Heart right ventricle (tissue), 16 donors: ENCODE measurements around the gene LARGE1. TPM values are rescaled to one million over a fixed set of nuclear protein-coding genes. Genes with fewer than 3 reads are reported as not detected.

Experiments used
- ATAC-seq, 8 donors: fragments of 200-7000 bp; cut with Tn5 transposase; one replicate each; pipeline ENCODE4 v1.9.1; 2020; ENCODE audit warnings: mild to moderate bottlenecking in 8 of 8, moderate library complexity in 8 of 8, moderate number of reproducible peaks in 1 of 8
- DNase-seq, 2 donors: peaks; one replicate each; pipeline ENCODE4 v3.0.0-alpha.2; 2020
- H3K27ac ChIP-seq, 10 donors: fragments of 200-600 bp; sonication (generic) in 2 of 10; one replicate each; pipeline versions ENCODE4 v1.5.0 to v1.8.0; 2020 to 2022; ENCODE audit warnings: mild to moderate bottlenecking in 3 of 10
- H3K27me3 ChIP-seq, 7 donors: fragments of 200-600 bp; one replicate each; pipeline ENCODE4 v1.8.0; 2021 to 2022; ENCODE audit warnings: mild to moderate bottlenecking in 2 of 7
- H3K36me3 ChIP-seq, 9 donors: fragments of 200-600 bp; sonication (generic) in 1 of 9; one replicate each; pipeline versions ENCODE4 v1.5.0 to v1.8.0; 2020 to 2022; ENCODE audit warnings: mild to moderate bottlenecking in 2 of 9
- H3K4me1 ChIP-seq, 9 donors: fragments of 200-600 bp; sonication (generic) in 1 of 9; one replicate each; pipeline versions ENCODE4 v1.5.0 to v1.8.0; 2020 to 2022; ENCODE audit warnings: mild to moderate bottlenecking in 4 of 9
- H3K4me3 ChIP-seq, 10 donors: fragments of 200-600 bp; sonication (generic) in 2 of 10; one replicate each; pipeline versions ENCODE4 v1.5.0 to v1.8.0; 2020 to 2022; ENCODE audit warnings: mild to moderate bottlenecking in 7 of 10, moderate library complexity in 2 of 10
- H3K9me3 ChIP-seq, 11 donors: fragments of 200-600 bp in 10 of 11; sonication (generic) in 2 of 11; one replicate each; pipeline versions ENCODE4 v1.5.0 to v1.8.0; 2013 to 2022; ENCODE audit warnings: mild to moderate bottlenecking in 2 of 11, control low read depth in 1 of 11, moderate library complexity in 1 of 11
- WGBS, 2 donors: extraction: QIAGEN DNeasy Blood & Tissue Kit; methylation state at CpG; one replicate each; pipeline ENCODE4 v1.1.7; 2013; ENCODE audit warnings: inconsistent platforms in 1 of 2; 5-methylcytosine and 5-hydroxymethylcytosine counted together
- intact Hi-C, 10 donors: fragments of 100-400 bp; cut with DNase I; formaldehyde crosslinking; loops; one replicate each; pipeline versions ENCODE4 v1.11.1 to v1.14.2; 2022
- polyA plus RNA-seq, 2 donors: library from polyadenylated mRNA; stranded (reverse); fragments of 200-250 nt; gene quantifications; one replicate each; pipeline ENCODE4 v1.2.3, GENCODE V29; 2013
- total RNA-seq, 10 donors: library from RNA; stranded (reverse); fragmentation: NEBNext Ultra II Directional in 3 of 10; extraction: Animal tissue kit (Norgen Biotek cat#: 25700) in 3 of 10; gene quantifications; one replicate each; pipeline versions ENCODE4 v1.2.1 to v1.2.4, GENCODE V29; 2021 to 2023
- TF ChIP-seq, protein P1 (sequence below), 9 donors: fragments of 200-600 bp; sonication (generic) in 2 of 9; IDR thresholded peaks; one replicate each; pipeline versions ENCODE4 v1.5.0 to v1.8.0; 2021 to 2022; ENCODE audit warnings: antibody characterized with exemption in 9 of 9, mild to moderate bottlenecking in 5 of 9, moderate library complexity in 1 of 9
- donor health status: Arrhythmogenic right ventricular cardiomyopathy.
- donor health status: ischemic (EF 13 %, LVEDD 7.1; RV severe dilation, severe dysfunction).
- donor health status: healthy with polysubstance abuse.
- donor health status: DM: no; HTN: yes; CAD: no.
- donor health status: DM: no; HTN: no; CAD: no.
- donor health status: ischemic (EF 25% LVEDD 6.9; RV normal size, moderate dysfunction).
- donor health status: ischemic (EF 25% LVEDD 5.7; RV mildly dilated, moderate dysfunction).
- donor health status: healthy.
- donor health status: DM: yes; HTN: yes; CAD: no.
- donor health status: Ischemic cardiomyopathy.
- donor health status: ischemic (EF 35%, LVEDD 5.7; RV mildly dilated, moderate dysfunction).
- donor health status: nonischemic (EF 11% LVEDD 7.7; RV severe dilation, severe dysfunction).
- donor health status: DM: yes; HTN: yes; CAD: no.
- donor health status: PGD.
- donor health status: ischemic (EF 29% LVEDD 5.4; RV normal size, mild dysfunction).
- donor health status: nonischemic (EF 23%, LVEDD 6.1; RV moderate dilation, normal function).

Gene LARGE1
- total and polyA plus RNA-seq, 12 donors: 33.7 to 184 (median 144) TPM

- intact Hi-C loops: no loop called here
- 33 to 35% methylated on average over 2 of the region's 2 CpGs for WGBS, 2 donors
- H3K4me1 ChIP-seq: no peaks in the 10 kb centered on the region
Observed at GRCh38 chr22:33247758-33248157, 672.5 kb downstream of the LARGE1 start.

DNA sequence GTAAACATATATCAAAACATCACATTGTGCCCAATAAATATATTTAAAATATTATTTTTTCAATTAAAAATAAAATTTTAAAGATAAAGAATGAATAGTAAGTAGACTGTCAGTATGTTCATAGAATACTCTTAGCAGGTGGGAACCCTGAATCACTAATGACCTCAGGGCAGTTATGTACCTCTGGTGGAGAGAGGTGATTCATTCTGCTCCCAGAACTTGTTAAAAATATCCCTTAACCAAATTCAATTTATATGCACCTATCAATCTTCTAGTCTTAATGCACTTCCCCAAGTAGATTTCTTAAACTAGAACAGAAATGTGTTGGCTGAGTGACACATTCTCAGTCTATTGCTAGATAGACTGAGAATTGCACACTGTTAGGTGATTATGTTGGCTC is 678.2 kb downstream of the LARGE1 start:
- no peak for DNase-seq
- peaks cover 0 to 29% (median 7%) of the 10 kb centered on the region in 11 donors for H3K9me3 ChIP-seq

More at GRCh38 chr22:33247758-33248157, 672.5 kb downstream of the LARGE1 start:
- H3K9me3 ChIP-seq: peaks cover 0 to 28% (median 7%) of the 10 kb centered on the region in 11 donors
- H3K27ac ChIP-seq: no peak overlapping the region
- ATAC-seq (no peak), DNase-seq (no peak)
- no peaks in the 10 kb centered on the region for H3K27me3 ChIP-seq
- no peaks in the 10 kb centered on the region for H3K36me3 ChIP-seq
- no peak overlapping the region for H3K4me3 ChIP-seq
- TF ChIP-seq, protein P1, sequence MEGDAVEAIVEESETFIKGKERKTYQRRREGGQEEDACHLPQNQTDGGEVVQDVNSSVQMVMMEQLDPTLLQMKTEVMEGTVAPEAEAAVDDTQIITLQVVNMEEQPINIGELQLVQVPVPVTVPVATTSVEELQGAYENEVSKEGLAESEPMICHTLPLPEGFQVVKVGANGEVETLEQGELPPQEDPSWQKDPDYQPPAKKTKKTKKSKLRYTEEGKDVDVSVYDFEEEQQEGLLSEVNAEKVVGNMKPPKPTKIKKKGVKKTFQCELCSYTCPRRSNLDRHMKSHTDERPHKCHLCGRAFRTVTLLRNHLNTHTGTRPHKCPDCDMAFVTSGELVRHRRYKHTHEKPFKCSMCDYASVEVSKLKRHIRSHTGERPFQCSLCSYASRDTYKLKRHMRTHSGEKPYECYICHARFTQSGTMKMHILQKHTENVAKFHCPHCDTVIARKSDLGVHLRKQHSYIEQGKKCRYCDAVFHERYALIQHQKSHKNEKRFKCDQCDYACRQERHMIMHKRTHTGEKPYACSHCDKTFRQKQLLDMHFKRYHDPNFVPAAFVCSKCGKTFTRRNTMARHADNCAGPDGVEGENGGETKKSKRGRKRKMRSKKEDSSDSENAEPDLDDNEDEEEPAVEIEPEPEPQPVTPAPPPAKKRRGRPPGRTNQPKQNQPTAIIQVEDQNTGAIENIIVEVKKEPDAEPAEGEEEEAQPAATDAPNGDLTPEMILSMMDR (IDR thresholded peaks at IDR 0.05): no peak

GRCh38 chr22:33240888-33241475 is 679.3 kb downstream of the LARGE1 start:
- H3K4me3 ChIP-seq: no peak overlapping the region
- H3K9me3 ChIP-seq: peaks cover 0 to 29% (median 7%) of the 10 kb centered on the region in 11 donors
- intact Hi-C loops: no loop called here
- H3K36me3 ChIP-seq: no peaks in the 10 kb centered on the region
- ATAC-seq (no peak), DNase-seq (no peak)
- WGBS, 2 donors: 58 to 67% methylated on average over 3 of the region's 3 CpGs
- TF ChIP-seq, protein P1 (IDR thresholded peaks at IDR 0.05): no peak
- H3K27me3 ChIP-seq: no peaks in the 10 kb centered on the region
- no peak overlapping the region for H3K27ac ChIP-seq
- no peaks in the 10 kb centered on the region for H3K4me1 ChIP-seq

More for the DNA sequence above, 678.2 kb downstream of the LARGE1 start:
- H3K4me3 ChIP-seq: no peak overlapping the region
- no peaks in the 10 kb centered on the region for H3K27me3 ChIP-seq
- no peak overlapping the region for H3K27ac ChIP-seq
- intact Hi-C loops: no loop called here
- no peaks in the 10 kb centered on the region for H3K36me3 ChIP-seq
- no peak for ATAC-seq
- no peaks in the 10 kb centered on the region for H3K4me1 ChIP-seq
- TF ChIP-seq, protein P1 (IDR thresholded peaks at IDR 0.05): no peak

GRCh38 chr22:33232071-33232470 is 688.2 kb downstream of the LARGE1 start:
- DNase-seq: no peak
- Histone ChIP-seq H3K36me3 (no peaks in the 10 kb centered on the region), H3K9me3 (peaks cover 0 to 47% (median 27%) of the 10 kb centered on the region in 11 donors), H3K4me3 (no peak overlapping the region), H3K27ac (no peak overlapping the region), H3K27me3 (no peaks in the 10 kb centered on the region), H3K4me1 (no peaks in the 10 kb centered on the region)
- TF ChIP-seq, protein P1 (IDR thresholded peaks at IDR 0.05): no peak
- ATAC-seq: no peak
- intact Hi-C loops: no loop called here
- 79 to 86% methylated on average over 5 of the region's 5 CpGs for WGBS, 2 donors
